ENCODE data around the gene CDR2L.

The CDR2L gene

GRCh38 chr17:74987418-74987908 lies at the start of gene CDR2L:
Gene CDR2L, plus strand, starts transcription at chr17:74987632. Its CDS starts 412 bp downstream, at chr17:74988044.
- DNase-seq (ENCODE audit: low read depth): peak; percentile 85

- DNase-seq (ENCODE audit: low read depth): no peak
Observed at GRCh38 chr17:74938194-74938950, 49.1 kb upstream of the CDR2L start.

- no peak for DNase-seq (ENCODE audit: low read depth)
Observed at GRCh38 chr17:74939534-74939933, 47.9 kb upstream of the CDR2L start.

- DNase-seq (ENCODE audit: low read depth): no peak
Observed at GRCh38 chr17:74941128-74941725, 46.2 kb upstream of the CDR2L start.

DNA sequence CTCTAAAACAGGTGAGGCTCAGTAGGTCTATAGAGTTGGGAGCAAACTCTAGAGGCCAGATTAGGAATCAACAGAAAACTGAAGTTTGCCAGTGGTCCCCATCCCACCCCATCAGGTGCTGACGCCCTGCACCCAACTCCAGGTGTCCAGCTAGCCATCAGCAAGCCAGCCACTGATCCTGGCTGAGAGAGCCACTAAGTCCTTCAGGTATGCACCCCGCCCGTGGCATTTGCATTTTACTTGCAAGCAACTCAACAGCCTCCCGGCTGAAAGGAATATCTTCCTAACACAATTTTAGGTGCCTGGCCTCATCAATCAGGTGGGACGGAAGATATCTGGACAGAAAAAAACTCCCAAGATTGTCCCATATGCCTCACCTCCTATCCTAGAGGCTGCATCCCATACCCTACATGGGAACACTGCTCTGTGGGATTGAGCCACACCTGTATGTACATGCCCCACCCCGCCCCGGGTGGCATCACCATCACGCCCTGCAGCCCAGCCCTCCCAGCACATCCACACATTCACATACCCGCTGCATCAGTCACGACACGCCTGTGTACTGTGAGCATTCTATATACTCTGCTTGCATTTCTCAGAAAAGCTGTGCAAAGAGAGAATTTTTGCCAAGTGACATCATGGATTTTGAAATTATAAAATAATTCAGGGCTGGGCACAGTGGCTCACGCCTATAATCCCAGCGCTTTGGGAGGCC lies 43.5 kb upstream of the CDR2L start:
- DNase-seq (ENCODE audit: low read depth): no peak

GRCh38 chr17:74945543-74945942 lies 41.9 kb upstream of the CDR2L start:
- no peak for DNase-seq (ENCODE audit: low read depth)

DNA sequence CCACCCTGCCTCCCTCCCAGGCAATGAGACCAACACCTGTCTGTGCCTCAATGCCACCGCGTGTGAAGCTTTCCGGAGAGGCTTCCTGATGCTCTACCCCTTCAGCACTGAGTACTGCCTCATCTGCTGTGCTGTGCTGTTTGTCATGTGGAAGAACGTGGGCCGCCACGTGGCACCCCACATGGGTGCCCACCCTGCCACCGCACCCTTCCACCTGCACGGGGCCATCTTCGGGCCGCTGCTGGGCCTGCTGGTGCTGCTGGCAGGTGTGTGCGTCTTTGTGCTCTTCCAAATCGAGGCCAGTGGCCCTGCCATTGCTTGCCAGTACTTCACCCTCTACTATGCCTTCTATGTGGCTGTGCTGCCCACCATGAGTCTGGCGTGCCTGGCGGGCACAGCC lies 40.8 kb upstream of the CDR2L start:
- no peak for DNase-seq (ENCODE audit: low read depth)

GRCh38 chr17:74947041-74947754 lies 40.2 kb upstream of the CDR2L start:
- DNase-seq (ENCODE audit: low read depth): no peak

DNA sequence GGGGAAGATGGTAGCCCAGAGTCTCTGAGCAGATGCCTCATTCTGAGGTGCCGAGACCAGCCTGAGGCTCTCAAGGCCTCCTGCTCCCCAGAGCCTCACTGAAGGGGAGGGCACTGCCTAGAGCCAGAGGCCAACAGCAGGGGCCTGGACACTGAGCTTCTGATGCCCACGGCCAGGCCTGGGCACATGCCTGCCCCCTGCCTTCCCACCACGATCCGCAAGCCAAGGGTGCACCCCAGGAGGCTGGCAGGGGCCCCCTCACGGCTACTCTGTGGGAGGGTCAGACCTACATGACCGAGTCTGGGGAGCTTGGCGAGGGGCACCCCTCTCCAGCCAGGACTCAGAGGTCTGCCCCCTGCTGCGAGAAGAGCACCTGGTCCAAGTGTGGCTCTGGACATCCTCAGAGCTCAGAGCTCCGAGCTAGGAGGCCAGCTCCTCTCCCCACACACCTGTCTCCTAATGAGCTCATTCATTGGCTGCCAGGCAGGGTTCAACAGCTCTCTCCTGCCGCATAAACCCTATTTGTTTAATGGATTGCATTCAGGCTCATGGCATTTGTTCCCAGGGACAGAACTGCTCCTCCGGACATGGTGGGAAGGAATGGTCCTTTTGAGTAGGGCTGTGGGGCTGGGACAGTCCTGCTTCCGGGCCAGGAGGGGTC lies 37.8 kb upstream of the CDR2L start:
- DNase-seq (ENCODE audit: low read depth): no peak

DNA sequence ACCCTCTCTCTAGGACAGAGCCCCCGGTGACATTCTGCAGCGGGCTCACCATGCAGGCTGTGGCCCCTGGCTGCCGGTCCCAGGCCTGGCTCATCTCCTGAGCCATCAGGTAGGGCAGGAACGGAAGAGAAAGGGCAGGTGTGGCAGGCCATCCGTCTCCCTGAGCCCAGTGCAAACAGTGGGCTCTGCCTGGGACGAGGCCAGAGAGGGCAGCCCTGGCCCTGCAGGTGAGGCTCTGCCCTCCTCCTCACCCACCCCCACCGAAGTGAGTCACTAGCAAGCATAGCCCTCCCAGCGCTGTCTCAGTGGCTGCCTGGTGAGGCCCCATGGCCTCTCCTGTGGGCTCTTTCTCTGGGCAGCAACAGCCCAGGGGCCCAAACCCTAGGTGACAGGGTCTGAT lies 37.2 kb upstream of the CDR2L start:
- DNase-seq (ENCODE audit: low read depth): no peak

DNA sequence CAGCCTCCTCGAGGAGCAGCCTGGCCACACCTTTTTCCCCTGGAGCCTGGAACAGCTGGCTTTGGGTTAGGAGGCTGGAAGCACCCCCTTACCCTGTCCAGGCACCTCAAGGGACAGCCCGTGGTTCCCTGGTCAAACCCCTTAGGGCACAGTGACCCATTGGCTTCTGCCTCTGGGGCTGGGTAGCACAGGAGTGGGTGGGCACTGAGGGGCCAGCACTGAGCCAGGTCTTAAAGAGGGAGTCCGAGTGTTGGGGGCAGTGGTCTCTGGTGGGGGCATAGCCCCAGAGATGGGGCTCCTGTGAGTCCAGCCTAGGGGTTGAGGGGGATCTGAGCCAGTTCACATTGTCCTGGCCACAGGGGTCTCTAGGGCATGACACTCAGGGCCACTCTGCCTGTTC lies 36.4 kb upstream of the CDR2L start:
- no peak for DNase-seq (ENCODE audit: low read depth)

GRCh38 chr17:74951680-74952421 lies 35.6 kb upstream of the CDR2L start:
- no peak for DNase-seq (ENCODE audit: low read depth)

DNA sequence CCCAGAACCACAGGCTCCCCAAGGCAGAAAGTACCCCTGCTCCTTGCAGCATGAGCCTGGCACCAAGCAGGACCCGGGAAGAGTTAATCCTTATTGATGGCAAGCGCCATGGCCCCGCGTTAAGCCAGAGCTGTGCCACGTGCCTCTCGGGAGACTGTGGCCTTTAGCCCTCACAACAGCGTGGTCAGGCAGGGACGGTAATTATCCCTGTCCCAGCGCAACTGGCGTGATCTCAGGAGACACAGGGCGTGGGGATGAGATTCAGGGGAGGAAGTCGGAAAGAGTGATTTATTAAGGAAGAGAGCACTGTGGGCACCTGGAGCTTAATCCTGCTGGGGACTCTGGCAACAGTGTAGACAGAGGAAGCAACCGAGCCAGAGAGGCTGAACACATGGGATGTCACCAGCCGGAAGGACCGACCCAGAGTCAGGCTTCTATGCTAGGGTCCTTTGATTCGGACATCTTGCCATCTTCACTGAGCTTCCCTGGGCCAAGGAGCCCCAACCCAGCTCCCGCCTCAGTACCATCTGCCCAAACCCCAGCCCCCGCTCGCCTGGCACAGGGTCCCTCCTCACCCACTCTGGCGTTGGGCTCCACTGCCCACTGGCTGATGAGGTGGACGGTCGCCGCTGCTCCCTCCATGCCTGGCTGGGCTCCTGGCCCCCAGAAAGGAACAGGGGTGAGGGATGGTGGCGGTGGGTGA lies 34.9 kb upstream of the CDR2L start:
- no peak for DNase-seq (ENCODE audit: low read depth)

DNA sequence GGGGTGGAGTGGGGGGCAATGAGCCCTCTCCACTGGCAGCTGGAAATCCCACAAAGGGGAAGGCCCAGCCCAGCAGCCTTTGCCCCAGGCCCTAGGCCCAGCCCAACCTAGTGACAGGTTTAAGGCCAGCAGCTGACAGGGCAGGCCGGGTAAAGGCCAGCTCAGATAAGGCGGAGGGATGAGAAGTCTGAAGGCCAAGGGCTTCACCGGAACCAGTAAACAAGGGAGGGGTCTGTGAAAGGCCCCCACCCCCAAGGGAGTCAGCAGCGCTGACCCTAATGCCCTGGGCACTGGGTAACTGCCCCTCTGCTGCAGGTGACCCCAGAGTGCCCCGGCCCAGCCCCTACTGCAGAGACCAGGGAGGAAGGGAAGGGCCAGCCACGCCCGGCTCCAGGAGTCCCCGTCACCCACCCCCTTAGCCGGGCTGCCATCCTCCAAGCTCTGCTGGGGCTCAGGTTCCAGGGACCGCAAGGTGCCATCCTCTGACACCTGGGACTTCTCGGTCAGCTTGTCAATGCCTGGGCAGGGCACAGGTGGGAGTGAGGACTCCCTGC lies 34.2 kb upstream of the CDR2L start:
- DNase-seq (ENCODE audit: low read depth): no peak

DNA sequence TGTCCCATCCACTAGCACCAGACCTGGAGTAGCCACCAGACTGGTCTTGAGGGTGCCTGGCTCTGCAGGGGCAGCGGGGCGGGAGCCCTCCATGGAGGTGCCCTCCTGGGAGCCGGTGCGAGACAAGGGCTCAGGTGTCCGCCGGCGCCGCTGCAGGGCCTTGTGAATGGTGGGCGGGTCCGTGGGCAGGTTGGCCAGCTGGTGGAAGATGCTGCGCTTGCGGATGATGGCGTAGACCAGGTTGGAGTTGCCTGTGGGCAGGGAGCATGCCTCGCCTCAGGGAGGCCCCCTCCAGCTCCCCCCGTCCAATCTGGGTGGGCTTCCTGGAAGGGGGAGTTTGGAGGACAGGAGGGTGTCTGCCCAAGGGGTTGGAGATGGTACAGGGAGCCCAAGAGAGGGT lies 33.3 kb upstream of the CDR2L start:
- no peak for DNase-seq (ENCODE audit: low read depth)

GRCh38 chr17:74954665-74955421 lies 32.6 kb upstream of the CDR2L start:
- no peak for DNase-seq (ENCODE audit: low read depth)

DNA sequence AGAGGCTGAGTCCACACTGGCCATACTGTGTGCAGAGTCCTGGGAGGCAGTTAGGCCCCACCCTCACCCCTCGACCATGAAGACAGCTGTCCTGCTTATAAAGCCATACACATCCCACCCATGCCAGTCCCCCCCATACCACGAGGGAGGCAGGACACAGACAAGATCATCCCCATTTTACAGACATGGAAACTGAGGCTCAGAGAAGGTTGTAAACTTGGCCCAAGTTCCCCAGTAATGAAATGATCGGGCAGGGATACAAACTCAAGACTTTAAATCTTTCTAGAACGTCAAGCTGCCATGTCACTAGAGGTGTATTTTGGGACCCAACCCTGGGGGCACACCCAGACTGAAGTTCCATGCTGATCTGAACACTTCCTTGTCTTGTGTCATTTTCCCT lies 31.3 kb upstream of the CDR2L start:
- DNase-seq (ENCODE audit: low read depth): no peak

DNA sequence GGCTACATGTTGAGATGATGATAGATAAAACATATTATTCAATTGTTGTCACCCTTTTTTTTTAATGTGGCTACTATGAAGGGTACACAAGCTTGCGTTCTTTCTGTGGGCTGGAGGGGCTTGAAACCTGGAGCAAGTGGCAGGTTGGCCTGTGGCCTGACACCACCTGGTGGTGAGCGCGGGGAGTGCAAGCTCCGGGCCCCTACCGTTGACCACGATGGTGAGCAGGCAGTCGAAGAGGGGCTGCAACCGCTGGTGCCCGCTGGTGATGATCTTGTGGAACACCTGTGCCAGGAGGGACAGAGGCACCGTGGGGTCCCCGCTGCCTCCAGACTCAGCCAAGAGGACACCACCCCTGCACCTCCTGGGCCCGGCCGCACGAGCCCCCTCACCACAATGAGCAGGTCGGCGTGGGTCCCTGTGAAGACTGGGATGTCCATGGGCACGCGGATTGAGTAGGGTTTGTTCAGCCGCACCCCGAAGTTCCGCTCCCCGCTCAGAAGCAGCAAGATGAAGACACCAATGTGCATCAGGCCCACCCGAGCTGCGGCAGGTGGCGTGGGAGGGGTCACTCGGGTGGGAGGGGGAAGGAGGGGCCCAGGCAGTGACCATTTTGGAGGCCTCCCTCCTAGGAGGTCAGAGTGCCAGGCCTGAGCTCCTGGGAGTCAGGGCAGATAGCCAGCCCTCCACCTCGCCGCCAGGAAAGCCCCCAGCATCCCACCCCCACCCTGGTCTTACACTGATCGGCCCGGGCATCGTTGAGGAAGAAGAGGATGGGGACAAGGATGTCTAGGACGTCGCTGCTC lies 29.3 kb upstream of the CDR2L start:
- peak; percentile 68 for DNase-seq (ENCODE audit: low read depth)
